Mononuclear cell (primary cell): ENCODE measurements around the gene LRIF1. TPM values are rescaled to one million over a fixed set of nuclear protein-coding genes. Genes with fewer than 3 reads are reported as not detected.
"Not testable (repeated sequence)": the region's sequence is repeated elsewhere in the genome, so short reads cannot be mapped to it uniquely, and the experiment has no call there.

Source experiments
- H3K27me3 ChIP-seq: 2 replicates; pipeline ENCODE4 v1.6.0; 2011; ENCODE audit warnings: low read length, control low read depth; ENCODE audit not compliant: insufficient read depth
- H3K4me1 ChIP-seq: 2 replicates; pipeline ENCODE4 v1.5.1; 2011; ENCODE audit warnings: mild to moderate bottlenecking, low read length, control low read depth; ENCODE audit not compliant: insufficient read depth
- H3K4me3 ChIP-seq: 2 replicates; pipeline ENCODE4 v1.5.1; 2011; ENCODE audit warnings: mild to moderate bottlenecking, low read length, moderate library complexity
- H3K9me3 ChIP-seq: 2 replicates; pipeline ENCODE4 v1.5.1; 2011; ENCODE audit warnings: low read depth, mild to moderate bottlenecking, control low read depth, low read length
- total RNA-seq: library from RNA; depleted of rRNA; stranded (reverse); fragments of >200 nt; gene quantifications from one replicate; pipeline ENCODE4 v1.2.3, GENCODE V29; 2012

Gene LRIF1
- total RNA-seq, 1 donor, result 3.3 TPM

- Histone ChIP-seq H3K4me1 (peaks cover 6% of the 10 kb centered on the region), H3K9me3 (peaks cover 31% of the 10 kb centered on the region), H3K4me3 (peak overlapping the region; percentile 69), H3K27me3 (peaks cover 19% of the 10 kb centered on the region)
Observed at GRCh38 chr1:110962892-110963690, 631 bp downstream of the LRIF1 start.

GRCh38 chr1:110961902-110962301 is 1.8 kb downstream of the LRIF1 start:
- Histone ChIP-seq H3K4me3 (no peak overlapping the region), H3K27me3 (peaks cover 8% of the 10 kb centered on the region), H3K4me1 (peaks cover 6% of the 10 kb centered on the region), H3K9me3 (peaks cover 37% of the 10 kb centered on the region)

DNA sequence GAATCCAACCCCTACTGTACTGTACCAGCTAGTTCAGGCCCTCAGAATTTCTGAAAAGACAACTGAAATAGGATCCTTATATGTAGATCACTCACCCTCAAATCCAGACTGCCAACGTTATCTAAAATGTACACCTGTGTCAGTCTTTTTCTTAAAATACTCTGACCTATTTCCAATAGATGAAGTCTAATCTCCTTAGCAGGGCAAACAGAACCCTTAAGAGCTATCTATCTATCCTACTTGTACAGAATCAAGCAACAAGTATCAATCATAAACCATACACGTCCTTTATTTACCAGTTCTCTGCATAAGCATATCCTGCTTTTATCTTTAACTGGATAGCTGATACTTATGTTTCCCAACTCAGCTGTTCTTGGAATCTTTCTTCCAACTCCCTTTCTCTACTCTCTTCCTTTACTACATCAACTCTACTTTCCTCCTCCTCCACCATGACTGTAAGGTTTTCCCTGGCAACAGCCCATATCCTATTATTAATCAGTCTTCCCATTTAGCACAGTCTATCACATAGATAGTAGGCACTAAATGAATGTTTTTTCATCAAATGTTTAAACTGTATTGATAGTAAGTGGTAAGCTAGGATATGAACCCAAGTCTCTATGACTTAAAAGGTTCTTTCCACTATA is 2.8 kb downstream of the LRIF1 start:
- Histone ChIP-seq H3K4me3 (no peak overlapping the region), H3K9me3 (peaks cover 37% of the 10 kb centered on the region)

DNA sequence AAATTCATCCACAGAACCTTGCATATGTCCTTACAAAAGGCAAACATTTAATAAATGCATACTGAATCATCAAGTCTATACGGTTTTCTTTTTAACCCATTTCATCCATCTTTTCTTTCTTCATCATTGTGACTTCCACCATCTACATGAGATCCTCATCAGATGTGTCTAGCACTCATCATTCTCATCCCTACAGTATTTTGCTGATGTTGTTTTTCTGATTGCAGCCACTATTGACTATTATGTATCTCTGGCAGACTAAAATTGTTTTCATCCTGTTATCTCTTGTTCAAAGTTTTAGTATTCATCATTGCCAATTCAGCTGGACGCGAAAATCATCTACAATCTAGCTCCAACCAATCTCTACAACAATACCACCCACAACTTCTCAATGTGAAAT is 5.9 kb downstream of the LRIF1 start:
- no peak overlapping the region for H3K4me3 ChIP-seq
- peaks cover 27% of the 10 kb centered on the region for H3K9me3 ChIP-seq
- H3K27me3 ChIP-seq, result no peaks in the 10 kb centered on the region
- no peaks in the 10 kb centered on the region for H3K4me1 ChIP-seq

More for the DNA sequence above, 2.8 kb downstream of the LRIF1 start:
- Histone ChIP-seq H3K27me3 (peaks cover under 1% of the 10 kb centered on the region), H3K4me1 (peaks cover 6% of the 10 kb centered on the region)

DNA sequence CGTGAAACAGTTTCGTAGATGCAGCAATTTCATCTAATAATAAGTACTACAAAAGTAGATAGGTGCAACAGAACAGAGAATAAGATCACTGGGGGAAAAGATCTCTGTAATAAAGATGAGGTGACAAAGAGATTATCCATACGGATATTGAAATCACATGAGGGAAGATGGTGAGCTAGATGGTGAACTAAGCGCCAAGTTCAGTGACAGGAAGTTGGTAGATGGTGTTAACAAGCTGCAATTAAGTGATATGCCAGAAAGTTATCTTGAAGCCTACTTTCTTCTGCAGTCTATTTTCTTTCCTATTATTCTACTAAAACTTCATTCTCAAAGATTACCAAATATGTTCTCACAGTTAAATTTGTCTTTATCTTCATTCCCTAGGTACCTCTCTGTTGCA is 7.1 kb downstream of the LRIF1 start:
- H3K4me3 ChIP-seq, result no peak overlapping the region
- H3K4me1 ChIP-seq, result no peaks in the 10 kb centered on the region
- peaks cover 19% of the 10 kb centered on the region for H3K9me3 ChIP-seq
- no peaks in the 10 kb centered on the region for H3K27me3 ChIP-seq

DNA sequence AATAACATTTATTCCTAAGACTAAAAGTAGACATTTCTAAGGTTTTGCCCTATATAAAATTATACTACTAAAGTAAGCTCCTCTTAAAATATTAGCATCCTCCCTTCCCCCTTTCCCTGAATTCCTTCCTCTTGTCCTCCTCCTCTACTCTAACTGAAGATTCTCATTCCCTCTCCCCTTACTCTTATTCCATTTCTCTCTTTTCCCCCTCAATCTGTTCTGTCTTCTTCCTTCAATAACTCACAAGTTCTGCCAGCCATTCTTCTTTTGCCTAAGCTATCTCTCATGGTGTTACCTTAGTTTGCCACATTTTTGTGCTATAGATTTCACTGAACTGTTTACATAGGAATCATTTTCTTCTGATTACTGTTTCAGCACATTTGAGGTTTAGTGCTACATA is 10.7 kb downstream of the LRIF1 start:
- no peaks in the 10 kb centered on the region for H3K4me1 ChIP-seq

GRCh38 chr1:110952031-110952430 is 11.7 kb downstream of the LRIF1 start:
- Histone ChIP-seq H3K4me1 (no peaks in the 10 kb centered on the region), H3K9me3 (no peaks in the 10 kb centered on the region), H3K27me3 (no peaks in the 10 kb centered on the region), H3K4me3 (no peak overlapping the region)

More for the DNA sequence above, 10.7 kb downstream of the LRIF1 start:
- Histone ChIP-seq H3K27me3 (no peaks in the 10 kb centered on the region), H3K9me3 (peaks cover 5% of the 10 kb centered on the region), H3K4me3 (no peak overlapping the region)

GRCh38 chr1:110951161-110951560 is 12.6 kb downstream of the LRIF1 start:
- no peaks in the 10 kb centered on the region for H3K27me3 ChIP-seq
- no peak overlapping the region for H3K4me3 ChIP-seq
- no peaks in the 10 kb centered on the region for H3K4me1 ChIP-seq
- H3K9me3 ChIP-seq, result no peaks in the 10 kb centered on the region

GRCh38 chr1:110948038-110948810 is 15.5 kb downstream of the LRIF1 start:
- no peaks in the 10 kb centered on the region for H3K9me3 ChIP-seq
- no peaks in the 10 kb centered on the region for H3K4me1 ChIP-seq
- H3K27me3 ChIP-seq, result no peaks in the 10 kb centered on the region
- H3K4me3 ChIP-seq, result no peak overlapping the region

GRCh38 chr1:110945626-110946025 is 18.1 kb downstream of the LRIF1 start:
- H3K27me3 ChIP-seq, result no peaks in the 10 kb centered on the region
- no peak overlapping the region for H3K4me3 ChIP-seq

GRCh38 chr1:110944806-110945205 is 18.9 kb downstream of the LRIF1 start:
- no peaks in the 10 kb centered on the region for H3K27me3 ChIP-seq
- no peaks in the 10 kb centered on the region for H3K9me3 ChIP-seq
- no peak overlapping the region for H3K4me3 ChIP-seq
- no peaks in the 10 kb centered on the region for H3K4me1 ChIP-seq

More at GRCh38 chr1:110945626-110946025, 18.1 kb downstream of the LRIF1 start:
- Histone ChIP-seq H3K9me3 (no peaks in the 10 kb centered on the region), H3K4me1 (no peaks in the 10 kb centered on the region)

DNA sequence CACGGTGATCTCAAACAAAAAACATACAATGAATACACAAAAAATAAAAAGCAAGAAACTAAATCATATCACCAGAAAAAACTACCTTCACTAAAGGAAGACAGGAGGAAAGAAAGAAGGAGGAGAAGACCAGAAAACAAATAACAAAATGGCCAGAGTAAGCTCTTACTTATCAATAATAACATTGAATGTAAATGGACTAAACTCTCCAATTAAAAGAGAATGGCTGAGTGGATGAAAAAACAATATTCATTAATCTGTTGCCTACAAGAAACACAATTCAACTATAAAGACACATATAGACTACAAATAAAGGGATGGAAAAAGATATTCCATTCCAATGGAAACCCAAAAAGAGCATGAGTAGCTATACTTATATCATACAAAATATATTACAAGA is 27.2 kb downstream of the LRIF1 start:
- Histone ChIP-seq H3K9me3 (peaks cover 21% of the 10 kb centered on the region), H3K4me3 (no peak overlapping the region), H3K27me3 (no peaks in the 10 kb centered on the region), H3K4me1 (no peaks in the 10 kb centered on the region)

DNA sequence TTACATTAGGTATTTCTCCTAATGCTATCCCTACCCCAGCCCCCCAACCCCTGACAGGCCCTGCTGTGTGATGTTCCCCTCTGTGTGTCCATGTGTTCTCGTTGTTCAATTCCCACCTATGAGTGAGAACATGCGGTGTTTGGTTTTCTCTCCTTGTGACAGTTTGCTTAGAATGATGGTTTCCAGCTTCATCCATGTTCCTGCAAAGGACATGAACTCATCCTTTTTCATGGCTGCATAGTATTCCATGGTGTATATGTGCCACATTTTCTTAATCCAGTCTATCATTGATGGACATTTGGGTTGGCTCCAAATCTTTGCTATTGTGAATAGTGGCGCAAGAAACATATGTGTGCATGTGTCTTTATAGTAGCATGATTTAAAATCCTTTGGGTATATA is 32.6 kb downstream of the LRIF1 start:
- H3K9me3 ChIP-seq, H3K4me1 ChIP-seq, H3K27me3 ChIP-seq, H3K4me3 ChIP-seq: not testable (repeated sequence)

DNA sequence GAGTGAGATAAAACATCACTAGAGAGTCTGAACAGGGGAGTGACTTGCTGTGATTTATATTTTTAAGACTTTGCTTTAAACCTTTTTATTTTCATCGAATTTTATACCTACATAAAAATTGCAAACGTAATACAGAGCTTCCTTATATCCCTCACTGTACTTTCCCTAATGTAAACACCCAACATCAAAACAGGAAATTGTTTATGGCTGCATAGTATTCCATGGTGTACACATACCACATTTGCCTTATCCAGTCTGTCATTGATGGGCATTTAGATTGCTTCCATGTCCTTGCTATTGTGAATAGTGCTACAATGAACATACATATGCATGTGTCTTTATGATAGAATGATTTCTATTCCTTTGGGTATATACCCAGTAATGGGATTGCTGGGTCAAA is 34.8 kb downstream of the LRIF1 start:
- Histone ChIP-seq H3K4me1 (no peaks in the 10 kb centered on the region), H3K4me3 (no peak overlapping the region), H3K9me3 (no peaks in the 10 kb centered on the region), H3K27me3 (no peaks in the 10 kb centered on the region)

GRCh38 chr1:110928191-110928590 is 35.5 kb downstream of the LRIF1 start:
- Histone ChIP-seq H3K4me3 (no peak overlapping the region), H3K27me3 (no peaks in the 10 kb centered on the region), H3K9me3 (no peaks in the 10 kb centered on the region), H3K4me1 (no peaks in the 10 kb centered on the region)
